Skeletal muscle cell (primary cell): ENCODE data around the gene NUTM2D.
"Not testable (repeated sequence)": the region's sequence is repeated elsewhere in the genome, so short reads cannot be mapped to it uniquely, and the experiment has no call there.

Experiments used
- DNase-seq: peaks from one replicate; pipeline ENCODE4 v3.0.0-alpha.2; 2010; ENCODE audit warnings: low read depth
- H3K4me3 ChIP-seq: 2 replicates; pipeline ENCODE4 v1.5.1; 2011; ENCODE audit warnings: low read depth, mild to moderate bottlenecking, control low read depth, low read length, moderate library complexity

Gene NUTM2D

DNA sequence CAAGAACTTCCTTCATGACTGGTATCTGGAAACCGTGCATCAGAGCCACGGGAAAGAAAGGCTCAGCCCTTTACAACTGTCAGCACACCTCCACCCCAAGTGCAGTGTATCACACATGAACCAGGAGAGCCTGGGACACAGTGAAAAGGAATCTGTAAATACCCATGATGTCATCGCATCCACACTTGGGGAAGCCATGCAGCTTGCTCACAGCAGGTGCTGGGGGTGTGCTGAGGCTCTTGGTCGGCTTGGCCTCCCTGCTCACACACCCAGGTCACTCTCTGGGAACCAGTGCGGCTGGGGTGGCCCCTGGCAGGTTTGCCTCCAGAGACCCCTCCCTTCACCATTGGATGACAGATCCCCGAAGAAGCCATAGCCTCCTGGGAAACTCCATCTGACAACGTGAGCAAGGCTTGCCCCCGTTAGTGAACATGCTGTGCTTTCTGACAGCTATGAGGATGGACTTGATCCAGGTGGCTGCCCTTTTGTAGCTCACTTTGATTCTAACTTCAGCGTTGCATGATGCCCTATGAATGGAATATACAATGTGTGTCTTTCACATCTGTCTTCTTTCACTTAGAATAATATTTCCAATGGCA is 12.1 kb downstream of the NUTM2D start:
- not testable (repeated sequence) for DNase-seq, H3K4me3 ChIP-seq

DNA sequence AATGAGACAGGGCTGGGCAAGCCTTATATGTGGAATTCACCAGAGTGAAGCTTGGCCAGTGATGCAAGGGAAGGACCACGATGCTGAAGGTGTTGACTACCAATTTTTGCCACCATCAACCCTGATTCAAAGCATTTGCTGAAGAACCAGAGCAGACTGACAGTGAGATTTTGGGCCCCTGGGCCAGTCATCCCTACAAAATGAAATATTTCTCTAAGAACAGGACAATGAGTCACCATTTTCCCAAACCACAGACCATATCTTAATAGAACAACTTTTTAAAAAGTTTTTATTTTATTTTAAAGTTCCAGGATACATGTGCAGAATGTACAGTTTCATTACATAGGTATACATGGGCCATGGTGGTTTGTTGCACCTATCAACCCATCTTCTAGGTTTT is 16.5 kb downstream of the NUTM2D start:
- not testable (repeated sequence) for H3K4me3 ChIP-seq, DNase-seq

DNA sequence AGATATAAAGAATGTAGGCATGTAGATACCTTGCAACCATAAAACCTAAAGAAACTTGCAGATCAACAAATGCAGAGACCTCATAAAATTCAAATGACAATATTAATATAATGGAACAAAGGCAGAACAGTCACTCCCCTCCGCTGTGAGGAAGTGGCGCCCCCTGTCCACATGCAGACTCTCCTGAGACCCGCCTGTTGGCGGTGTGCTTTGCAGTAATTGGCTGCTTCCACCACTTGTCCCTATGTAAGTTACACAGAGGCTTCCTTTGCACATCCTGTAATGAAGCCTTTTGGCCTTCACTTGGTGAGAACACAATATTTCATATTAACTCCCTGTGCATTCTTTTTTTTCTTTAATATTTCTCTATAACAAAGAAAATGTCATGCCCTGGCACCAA is 21.6 kb downstream of the NUTM2D start:
- DNase-seq, H3K4me3 ChIP-seq: not testable (repeated sequence)

DNA sequence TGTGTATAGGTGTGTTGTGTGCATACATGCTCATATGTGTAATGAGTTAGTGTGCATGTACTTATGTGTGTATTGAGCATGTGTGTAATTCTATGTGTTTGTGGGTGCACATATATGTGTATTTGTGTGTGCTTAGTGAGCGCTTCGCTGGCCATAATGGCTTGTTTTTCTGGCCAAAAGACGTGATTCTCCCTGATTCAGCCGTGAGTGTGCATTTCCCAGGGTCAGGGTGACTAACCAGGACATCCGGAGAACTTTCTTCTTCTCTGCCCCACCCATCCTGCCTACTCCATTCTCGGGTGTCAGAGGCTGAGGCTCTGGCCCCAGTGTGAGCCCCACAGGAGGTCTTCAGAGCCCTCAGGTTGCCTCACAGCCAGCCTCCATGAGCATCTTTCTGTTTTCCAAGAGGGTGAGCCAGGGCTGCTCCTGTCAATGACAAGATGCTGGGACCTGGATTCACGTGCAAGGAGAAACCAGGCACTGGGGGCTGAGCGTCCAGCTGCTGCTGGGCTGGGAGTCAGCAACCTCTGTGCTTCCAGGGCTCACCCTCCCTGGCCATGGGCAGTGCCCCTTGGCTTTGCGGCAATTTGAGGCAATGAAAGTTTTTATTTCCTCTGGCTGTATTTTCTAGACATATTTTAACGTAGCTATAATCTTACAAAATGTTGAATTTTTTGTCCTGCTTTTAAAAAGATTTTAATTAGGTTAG is 25.8 kb downstream of the NUTM2D start:
- DNase-seq, result peak; percentile 10

DNA sequence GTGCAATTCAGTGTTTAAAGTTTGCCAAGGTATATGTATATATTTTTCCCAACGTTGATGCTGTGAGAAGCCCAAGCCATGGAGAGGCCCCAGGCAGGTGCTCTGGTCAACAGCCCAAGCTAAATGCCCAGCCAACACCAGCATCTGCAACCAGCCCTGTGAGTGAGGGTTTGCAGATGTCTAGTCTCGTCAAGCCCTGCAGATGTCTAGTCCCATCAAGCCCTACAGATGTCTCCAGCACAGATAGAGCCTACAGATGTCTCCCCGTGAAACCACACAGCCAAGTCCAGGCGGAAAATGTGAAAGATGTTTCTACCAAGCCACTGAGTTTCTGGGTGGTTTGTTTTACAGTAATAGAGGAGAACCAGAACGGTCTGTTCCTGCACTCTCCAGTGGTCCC is 26.7 kb downstream of the NUTM2D start:
- not testable (repeated sequence) for DNase-seq, H3K4me3 ChIP-seq

More for the DNA sequence above, 25.8 kb downstream of the NUTM2D start:
- not testable (repeated sequence) for H3K4me3 ChIP-seq

DNA sequence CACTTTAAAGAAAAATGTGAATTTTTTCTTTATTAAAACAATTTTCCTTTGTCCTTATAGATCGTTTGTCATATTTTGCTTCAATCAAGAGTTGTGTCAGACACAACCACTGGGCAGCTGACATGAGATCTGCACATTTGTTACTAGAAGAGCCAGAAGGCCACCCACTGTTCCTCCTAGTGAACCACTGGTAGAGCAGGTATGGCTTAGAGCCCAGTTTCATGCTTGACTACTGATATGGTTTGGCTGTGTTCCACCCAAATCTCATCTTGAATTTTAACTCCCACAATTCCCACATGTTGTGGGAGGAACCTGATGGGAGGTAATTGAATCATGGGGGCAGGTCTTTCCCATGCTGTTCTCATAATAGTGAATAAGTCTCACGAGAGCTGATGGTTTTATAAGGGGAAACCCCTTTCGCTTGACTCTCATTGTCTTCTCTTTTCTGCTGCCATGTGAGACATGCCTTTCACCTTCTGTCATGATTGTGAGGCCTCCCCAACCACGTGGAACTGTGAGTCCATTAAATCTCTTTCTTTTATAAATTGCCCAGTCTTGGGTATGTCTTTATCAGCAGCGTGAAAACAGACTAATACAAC is 28.3 kb downstream of the NUTM2D start:
- not testable (repeated sequence) for H3K4me3 ChIP-seq, DNase-seq

DNA sequence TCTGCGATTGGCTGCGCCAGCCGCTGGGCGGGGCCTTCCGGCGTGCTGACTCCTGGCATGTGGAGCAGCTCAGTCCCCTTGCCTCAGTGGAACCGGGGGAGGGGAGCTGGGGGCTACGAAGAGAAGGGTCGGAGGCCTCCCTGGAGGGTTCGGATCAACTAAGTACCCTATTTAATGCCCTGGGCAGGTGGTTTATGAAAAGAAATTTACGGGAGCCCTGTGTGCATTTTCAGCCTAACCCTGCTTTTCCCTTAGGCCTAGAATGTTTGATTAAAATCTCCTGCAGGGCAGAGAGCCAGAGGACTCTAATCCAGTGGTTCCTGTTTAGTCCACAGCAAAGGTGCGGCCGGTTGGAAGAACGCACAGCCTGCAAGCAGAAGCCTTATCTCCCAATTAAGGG is 33.8 kb downstream of the NUTM2D start:
- not testable (repeated sequence) for H3K4me3 ChIP-seq, DNase-seq

DNA sequence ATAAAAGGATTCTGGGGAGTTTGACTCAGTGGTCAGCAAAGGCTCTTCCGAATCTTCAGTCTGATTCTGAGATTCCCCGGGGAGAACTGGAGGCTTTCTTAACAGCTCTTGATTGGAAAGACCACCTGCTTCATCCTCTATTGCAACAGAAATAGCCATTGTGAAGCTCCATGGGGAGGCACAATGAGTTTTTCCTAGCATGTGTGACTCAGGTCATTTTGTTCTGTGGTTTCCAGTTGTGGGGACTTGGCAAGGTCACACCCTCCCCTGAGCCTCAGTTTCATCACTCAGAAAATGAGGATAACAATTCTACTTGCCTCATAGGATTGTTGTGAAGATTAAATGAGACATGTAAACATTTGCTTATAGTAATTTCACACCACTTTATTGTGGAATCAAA is 38.7 kb downstream of the NUTM2D start:
- not testable (repeated sequence) for DNase-seq, H3K4me3 ChIP-seq

DNA sequence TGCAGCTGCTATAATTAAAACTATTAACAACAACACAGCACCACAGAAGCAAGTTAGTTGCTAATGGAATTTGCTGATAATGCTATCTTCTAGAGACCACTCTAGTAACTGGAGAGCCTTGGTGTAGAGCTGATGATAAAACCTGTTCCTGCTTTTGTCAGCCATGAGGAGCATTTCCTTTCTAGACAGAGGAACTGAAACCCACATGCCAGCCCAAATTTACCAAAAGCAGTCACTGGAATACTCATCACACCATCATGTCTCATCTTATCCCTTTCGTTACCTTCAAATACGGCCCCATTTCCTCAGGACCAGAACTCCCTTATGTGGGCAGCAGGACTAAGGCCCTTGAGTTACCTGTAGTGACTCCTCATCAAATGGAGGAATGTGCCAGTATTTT is 40.9 kb downstream of the NUTM2D start:
- not testable (repeated sequence) for DNase-seq, H3K4me3 ChIP-seq

DNA sequence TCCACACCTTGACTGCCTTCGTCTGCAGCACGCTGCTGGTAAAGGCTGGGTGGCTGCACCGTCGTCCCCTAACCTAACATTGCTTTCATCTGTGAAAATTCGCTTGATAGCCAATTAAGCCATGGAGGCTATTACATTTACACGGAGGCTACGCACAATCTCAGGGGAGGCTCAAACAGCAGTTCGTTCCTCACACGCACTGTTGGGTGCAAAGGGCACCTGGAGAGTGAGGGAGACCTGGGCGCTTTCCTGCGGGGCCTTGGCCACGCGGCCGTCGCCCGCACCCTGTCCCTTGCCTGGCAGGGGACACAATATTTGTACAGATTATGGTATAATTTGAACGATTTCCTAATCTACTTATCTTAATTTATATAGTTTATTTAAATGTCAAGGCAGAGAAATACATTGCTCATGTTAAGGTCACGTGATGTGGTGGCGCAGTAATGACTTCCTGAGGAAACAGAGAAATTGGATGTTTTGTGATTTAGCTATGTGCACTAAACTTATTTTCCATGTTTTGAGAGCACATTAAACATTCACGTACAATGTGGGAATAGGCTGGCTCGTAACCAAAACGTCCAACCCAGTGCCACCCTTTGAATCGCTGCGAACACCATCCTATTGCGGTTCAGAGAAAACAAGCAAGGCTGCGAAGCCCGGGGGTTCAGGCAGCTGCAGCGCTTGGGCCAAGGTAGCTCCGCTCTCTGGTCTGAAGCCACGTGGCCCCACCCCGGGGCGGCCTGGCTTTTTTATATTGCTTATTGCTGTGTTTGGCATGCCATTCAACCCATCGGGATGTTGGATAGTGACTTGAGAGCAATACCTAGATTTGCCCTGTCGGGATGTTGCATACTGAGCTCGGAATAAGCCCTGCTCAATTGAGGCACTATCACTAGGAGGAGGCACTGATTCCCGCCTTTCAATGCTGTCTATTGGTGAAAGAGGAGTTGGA is 50.2 kb downstream of the NUTM2D start:
- not testable (repeated sequence) for DNase-seq, H3K4me3 ChIP-seq

DNA sequence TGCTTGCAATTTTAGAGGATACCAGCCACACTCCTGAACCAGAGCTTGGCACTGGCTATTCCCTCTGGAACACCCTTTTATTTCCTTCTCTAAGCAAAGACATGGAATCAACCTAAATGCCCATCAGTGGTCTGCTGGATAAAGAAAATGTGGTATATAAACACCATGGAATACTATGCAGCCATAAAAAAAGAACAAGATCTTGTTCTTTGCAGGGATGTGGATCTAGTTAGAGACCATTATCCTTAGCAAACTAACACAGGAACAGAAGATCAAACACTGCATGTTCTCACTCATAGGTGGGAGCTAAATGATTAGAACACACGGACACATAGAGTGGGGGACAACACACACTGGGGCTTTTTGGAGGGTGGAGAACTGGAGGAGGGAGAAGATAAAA is 56.4 kb downstream of the NUTM2D start:
- not testable (repeated sequence) for H3K4me3 ChIP-seq, DNase-seq
